H9 (cell line): ENCODE measurements around the gene POU6F2. TPM values are rescaled to one million over a fixed set of nuclear protein-coding genes. Genes with fewer than 3 reads are reported as not detected.

Source experiments
- DNase-seq: peaks from one replicate; pipeline ENCODE4 v3.0.0-alpha.2; 2017
- H2AFZ ChIP-seq: one replicate; pipeline ENCODE4 v1.6.1; 2013; ENCODE audit warnings: mild to moderate bottlenecking, low read length, control low read depth, moderate library complexity
- H2AK5ac ChIP-seq: 2 replicates; pipeline ENCODE4 v1.6.1; 2013; ENCODE audit warnings: low read length, control low read depth, mixed read lengths; ENCODE audit not compliant: insufficient read length
- H2BK120ac ChIP-seq: one replicate; pipeline ENCODE4 v1.6.1; 2013; ENCODE audit warnings: low read depth, mild to moderate bottlenecking, low read length, control low read depth, inconsistent platforms; ENCODE audit not compliant: poor library complexity, severe bottlenecking
- H2BK12ac ChIP-seq: 2 replicates; pipeline ENCODE4 v1.6.1; 2013; ENCODE audit warnings: low read length, control low read depth, mixed read lengths, low read depth; ENCODE audit not compliant: insufficient read length
- H2BK15ac ChIP-seq: 2 replicates; pipeline ENCODE4 v1.6.1; 2013; ENCODE audit warnings: low read depth, low read length, control low read depth
- H2BK20ac ChIP-seq: one replicate; pipeline ENCODE4 v1.6.1; 2013; ENCODE audit warnings: low read depth, mild to moderate bottlenecking, low read length, control low read depth, inconsistent platforms; ENCODE audit not compliant: poor library complexity, severe bottlenecking
- H2BK5ac ChIP-seq: 2 replicates; pipeline ENCODE4 v1.6.1; 2013; ENCODE audit warnings: low read length, control low read depth, mixed read lengths; ENCODE audit not compliant: insufficient read length
- H3K14ac ChIP-seq: 2 replicates; pipeline ENCODE4 v1.6.1; 2013; ENCODE audit warnings: low read length, control low read depth; ENCODE audit not compliant: insufficient read depth
- H3K18ac ChIP-seq: 2 replicates; pipeline ENCODE4 v1.6.1; 2013; ENCODE audit warnings: low read depth, mild to moderate bottlenecking, mixed read lengths, low read length, control low read depth; ENCODE audit not compliant: insufficient read length
- H3K23ac ChIP-seq: 2 replicates; pipeline ENCODE4 v1.6.1; 2013; ENCODE audit warnings: low read length, control low read depth, mixed read lengths, low read depth; ENCODE audit not compliant: insufficient read length
- H3K23me2 ChIP-seq: 2 replicates; pipeline ENCODE4 v1.6.1; 2013; ENCODE audit warnings: low read depth, mild to moderate bottlenecking, mixed read lengths, low read length, control low read depth; ENCODE audit not compliant: insufficient read length, poor library complexity, severe bottlenecking
- H3K27ac ChIP-seq: 2 replicates; pipeline ENCODE4 v1.5.1; 2013; ENCODE audit warnings: low read length, control low read depth, mixed read lengths, low read depth; ENCODE audit not compliant: insufficient read length
- H3K27me3 ChIP-seq: 2 replicates; pipeline ENCODE4 v1.6.1; 2013; ENCODE audit warnings: low read length, control low read depth, inconsistent platforms; ENCODE audit not compliant: insufficient read depth
- H3K4ac ChIP-seq: 2 replicates; pipeline ENCODE4 v1.6.1; 2013; ENCODE audit warnings: low read depth, mild to moderate bottlenecking, control low read depth, inconsistent platforms, low read length, moderate library complexity
- H3K4me1 ChIP-seq: 2 replicates; pipeline ENCODE4 v1.6.1; 2013; ENCODE audit warnings: low read length, control low read depth, inconsistent platforms; ENCODE audit not compliant: insufficient read depth
- H3K4me2 ChIP-seq: 2 replicates; pipeline ENCODE4 v1.6.1; 2013; ENCODE audit warnings: low read length, control low read depth, mixed read lengths; ENCODE audit not compliant: insufficient read length, insufficient read depth
- H3K56ac ChIP-seq: 2 replicates; pipeline ENCODE4 v1.6.1; 2013; ENCODE audit warnings: low read depth, mild to moderate bottlenecking, mixed read lengths, low read length, control low read depth; ENCODE audit not compliant: insufficient read length
- H3K79me1 ChIP-seq: 2 replicates; pipeline ENCODE4 v1.6.1; 2013; ENCODE audit warnings: low read depth, mild to moderate bottlenecking, moderate library complexity, low read length, control low read depth, inconsistent platforms; ENCODE audit not compliant: insufficient read depth, poor library complexity, severe bottlenecking
- H3K79me2 ChIP-seq: 2 replicates; pipeline ENCODE4 v1.6.1; 2013; ENCODE audit warnings: low read length, control low read depth, inconsistent platforms; ENCODE audit not compliant: insufficient read depth
- H3K9ac ChIP-seq: 2 replicates; pipeline ENCODE4 v1.6.1; 2013; ENCODE audit warnings: low read length, control low read depth, mixed read lengths; ENCODE audit not compliant: insufficient read length; ENCODE audit errors: extremely low read depth
- H3K9me3 ChIP-seq: one replicate; pipeline ENCODE4 v1.6.1; 2013; ENCODE audit warnings: low read depth, low read length, inconsistent platforms; ENCODE audit not compliant: control insufficient read depth
- H3T11ph ChIP-seq: one replicate; pipeline ENCODE4 v1.6.1; 2013; ENCODE audit warnings: mild to moderate bottlenecking, low read length, control low read depth, inconsistent platforms
- H4K20me1 ChIP-seq: one replicate; pipeline ENCODE4 v1.6.1; 2013; ENCODE audit not compliant: control insufficient read depth, insufficient read length, insufficient read depth
- H4K5ac ChIP-seq: 2 replicates; pipeline ENCODE4 v1.6.1; 2013; ENCODE audit warnings: low read depth, mild to moderate bottlenecking, mixed read lengths, low read length, control low read depth; ENCODE audit not compliant: insufficient read length
- H4K8ac ChIP-seq: replicated peaks from 2 replicates; pipeline ENCODE4 v1.6.1; 2013; ENCODE audit warnings: low read length, control low read depth, mixed read lengths, low read depth; ENCODE audit not compliant: insufficient read length
- H4K91ac ChIP-seq: 2 replicates; pipeline ENCODE4 v1.6.1; 2013; ENCODE audit warnings: low read depth, mild to moderate bottlenecking, moderate library complexity, mixed read lengths, low read length, control low read depth; ENCODE audit not compliant: insufficient read length
- H3K27ac Mint-ChIP-seq, 3 experiments: 2 replicates in 2 of 3; 3 replicates in 1 of 3; pipeline ENCODE4 v1.8.0; 2020 to 2021; ENCODE audit warnings: mixed read lengths in 3 of 3, mild to moderate bottlenecking in 1 of 3, moderate library complexity in 1 of 3
- H3K27me3 Mint-ChIP-seq: 2 replicates; pipeline ENCODE4 v1.8.0; 2021; ENCODE audit warnings: low read depth, mild to moderate bottlenecking, moderate library complexity, mixed read lengths
- H3K36me3 Mint-ChIP-seq, 3 experiments: 2 replicates in 2 of 3; 3 replicates in 1 of 3; pipeline ENCODE4 v1.8.0; 2020 to 2021; ENCODE audit warnings: low read depth in 3 of 3, mixed read lengths in 3 of 3; ENCODE audit not compliant: insufficient read depth in 1 of 3
- H3K4me1 Mint-ChIP-seq, 2 experiments: 2 replicates each; pipeline ENCODE4 v1.8.0; 2020; ENCODE audit warnings: mixed read lengths in 2 of 2
- H3K4me3 Mint-ChIP-seq, 2 experiments: 2 replicates in 1 of 2; 3 replicates in 1 of 2; pipeline ENCODE4 v1.8.0; 2020 to 2021; ENCODE audit warnings: mild to moderate bottlenecking in 2 of 2, mixed read lengths in 2 of 2, moderate library complexity in 1 of 2
- H3K9me3 Mint-ChIP-seq, 2 experiments: 2 replicates in 1 of 2; 3 replicates in 1 of 2; pipeline ENCODE4 v1.8.0; 2020; ENCODE audit warnings: mild to moderate bottlenecking in 2 of 2, mixed read lengths in 2 of 2, moderate library complexity in 1 of 2
- WGBS: extraction: QIAGEN DNeasy Blood & Tissue Kit; methylation state at CpG from one replicate; pipeline ENCODE4 v1.1.7; 2013; ENCODE audit warnings: missing lambda C conversion rate, low lambda C conversion rate, mixed read lengths; ENCODE audit not compliant: insufficient read length; ENCODE audit errors: extremely low coverage; 5-methylcytosine and 5-hydroxymethylcytosine counted together
- total RNA-seq: library from RNA; stranded (reverse); gene quantifications from 2 replicates; pipeline ENCODE4 v1.2.1, GENCODE V29; 2021
- TF ChIP-seq, protein P1 (sequence below): fragments of 200-600 bp; sonication (generic); conservative IDR thresholded peaks from 3 replicates; pipeline ENCODE4 v1.8.0; 2021; ENCODE audit warnings: antibody characterized with exemption, mild to moderate bottlenecking

Gene POU6F2
- total RNA-seq, 1 experiment from 2014 or later, result 1.9 TPM

DNA sequence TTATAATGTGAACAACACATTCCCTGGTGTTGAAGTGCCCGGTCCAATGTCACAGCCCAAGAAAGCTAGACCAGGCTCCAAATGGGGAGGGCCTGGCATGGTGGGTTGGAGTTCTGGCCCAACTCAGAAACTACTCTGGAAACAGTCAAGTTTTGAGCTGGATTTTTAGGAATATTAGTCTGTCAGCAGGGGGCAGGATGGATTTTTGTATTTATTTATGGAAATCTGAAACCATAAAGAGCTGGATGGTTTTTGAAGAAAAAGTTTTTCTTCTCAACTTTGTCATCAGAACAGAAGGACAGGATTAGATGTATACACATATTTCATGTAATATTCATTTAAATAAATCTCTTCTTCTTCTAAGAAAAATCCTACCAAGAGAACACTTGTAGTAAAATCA, 97.5 kb downstream of the POU6F2 start:
- Histone ChIP-seq H3K27ac (no peak overlapping the region), H4K91ac (no peak overlapping the region), H2BK20ac (no peak overlapping the region), H2BK5ac (no peak overlapping the region), H3K23ac (no peak overlapping the region), H2BK15ac (no peak overlapping the region), H3K23me2 (no peaks in the 10 kb centered on the region), H3K56ac (no peak overlapping the region), H3K4me1 (no peaks in the 10 kb centered on the region), H2AK5ac (no peak overlapping the region), H3K79me2 (no peaks in the 10 kb centered on the region), H3K4me2 (no peak overlapping the region), H3K4ac (no peak overlapping the region), H4K5ac (no peak overlapping the region), H3K79me1 (no peaks in the 10 kb centered on the region), H2BK12ac (no peak overlapping the region), H3T11ph (no peak overlapping the region), H3K18ac (no peak overlapping the region), H3K14ac (no peak overlapping the region), H4K8ac (no peak overlapping the region), H3K9ac (no peak overlapping the region), H4K20me1 (no peaks in the 10 kb centered on the region), H2AFZ (no peak overlapping the region), H3K9me3 (no peaks in the 10 kb centered on the region), H3K27me3 (no peaks in the 10 kb centered on the region), H2BK120ac (no peak overlapping the region)
- H3K36me3 Mint-ChIP-seq, result peaks cover 0 to 5% (median 4%) of the 10 kb centered on the region in 3 experiments; a peak in 4 of 7 replicates
- peaks cover 4% of the 10 kb centered on the region for H3K27me3 Mint-ChIP-seq
- TF ChIP-seq, protein P1, sequence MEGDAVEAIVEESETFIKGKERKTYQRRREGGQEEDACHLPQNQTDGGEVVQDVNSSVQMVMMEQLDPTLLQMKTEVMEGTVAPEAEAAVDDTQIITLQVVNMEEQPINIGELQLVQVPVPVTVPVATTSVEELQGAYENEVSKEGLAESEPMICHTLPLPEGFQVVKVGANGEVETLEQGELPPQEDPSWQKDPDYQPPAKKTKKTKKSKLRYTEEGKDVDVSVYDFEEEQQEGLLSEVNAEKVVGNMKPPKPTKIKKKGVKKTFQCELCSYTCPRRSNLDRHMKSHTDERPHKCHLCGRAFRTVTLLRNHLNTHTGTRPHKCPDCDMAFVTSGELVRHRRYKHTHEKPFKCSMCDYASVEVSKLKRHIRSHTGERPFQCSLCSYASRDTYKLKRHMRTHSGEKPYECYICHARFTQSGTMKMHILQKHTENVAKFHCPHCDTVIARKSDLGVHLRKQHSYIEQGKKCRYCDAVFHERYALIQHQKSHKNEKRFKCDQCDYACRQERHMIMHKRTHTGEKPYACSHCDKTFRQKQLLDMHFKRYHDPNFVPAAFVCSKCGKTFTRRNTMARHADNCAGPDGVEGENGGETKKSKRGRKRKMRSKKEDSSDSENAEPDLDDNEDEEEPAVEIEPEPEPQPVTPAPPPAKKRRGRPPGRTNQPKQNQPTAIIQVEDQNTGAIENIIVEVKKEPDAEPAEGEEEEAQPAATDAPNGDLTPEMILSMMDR, result no peak
- H3K4me3 Mint-ChIP-seq, result no peak overlapping the region
- peaks cover 4 to 12% of the 10 kb centered on the region in 2 experiments for H3K4me1 Mint-ChIP-seq
- peaks cover 0 to 5% of the 10 kb centered on the region in 2 experiments; a peak in 3 of 5 replicates for H3K9me3 Mint-ChIP-seq
- no CpG with 5 or more reads among the region's 1 CpG for WGBS
- no peak for DNase-seq
- H3K27ac Mint-ChIP-seq, result no peak overlapping the region; a peak in 1 of 7 replicates
